ENCODE data around the gene DAB2.

The DAB2 gene

DNA sequence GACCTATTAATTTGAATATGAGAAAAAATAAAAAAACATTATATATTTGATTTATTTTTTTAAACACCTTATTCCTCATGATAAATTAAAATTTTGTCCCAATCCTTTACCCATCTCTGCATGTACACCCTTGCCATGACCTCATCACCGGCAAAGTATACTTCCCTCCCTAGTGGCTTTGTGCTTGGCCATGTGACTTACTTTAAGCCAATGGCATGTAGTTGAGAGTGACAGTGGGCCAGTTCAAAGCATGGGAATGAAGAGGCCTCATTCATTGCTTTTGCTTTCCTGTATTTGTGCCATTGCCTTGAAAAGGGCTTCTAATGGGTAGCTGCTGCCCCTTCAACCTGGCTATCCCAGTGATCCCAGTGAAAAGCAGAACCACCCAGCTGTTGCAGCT, 91.7 kb downstream of the DAB2 start:
- no peak for DNase-seq

DNA sequence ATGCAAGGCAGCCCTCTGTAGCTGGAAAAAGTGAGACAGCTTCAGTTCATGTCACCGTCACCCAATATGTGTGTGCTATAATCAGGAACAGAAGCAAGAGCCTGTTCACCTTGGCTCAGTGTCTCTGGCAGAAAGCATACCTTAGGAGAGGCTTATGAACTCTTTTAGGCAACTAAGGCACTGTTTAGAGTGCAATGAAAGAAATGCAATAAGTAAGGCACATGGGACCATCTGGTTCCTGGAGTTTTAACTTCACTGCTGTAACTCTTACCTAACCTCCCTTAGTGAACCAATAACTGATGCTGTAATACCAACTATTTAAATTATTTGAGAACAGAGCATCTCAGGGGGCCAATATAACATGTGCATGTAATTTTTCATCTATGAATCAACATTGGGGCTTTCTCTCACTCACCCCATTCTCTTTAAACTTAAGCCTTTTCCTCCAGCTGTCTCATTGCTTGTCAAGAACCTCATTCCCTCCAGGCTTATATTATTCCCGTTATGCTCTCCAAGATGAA, 92.9 kb downstream of the DAB2 start:
- DNase-seq, result no peak

GRCh38 chr5:39328731-39329130, 96.0 kb downstream of the DAB2 start:
- no peak for DNase-seq

- no peak for DNase-seq
These were observed 101.2 kb downstream of the DAB2 start for GRCh38 chr5:39323542-39323941.

All from Kasumi-1 (cell line).